NK-92 (cell line): Measurements from ENCODE around the gene HACL1.
"Not testable (repeated sequence)": the region's sequence is repeated elsewhere in the genome, so short reads cannot be mapped to it uniquely, and the experiment has no call there.

Experiments used
- DNase-seq: peaks from one replicate; lab custom pipeline; 2025; ENCODE audit not compliant: unreplicated experiment; lab: John Stamatoyannopoulos, UW

HACL1 gene

GRCh38 chr3:15630646-15631350, 29.4 kb upstream of the HACL1 start:
- DNase-seq = no peak

- DNase-seq = no peak
These were observed 28.7 kb upstream of the HACL1 start for GRCh38 chr3:15629860-15630597.

DNA sequence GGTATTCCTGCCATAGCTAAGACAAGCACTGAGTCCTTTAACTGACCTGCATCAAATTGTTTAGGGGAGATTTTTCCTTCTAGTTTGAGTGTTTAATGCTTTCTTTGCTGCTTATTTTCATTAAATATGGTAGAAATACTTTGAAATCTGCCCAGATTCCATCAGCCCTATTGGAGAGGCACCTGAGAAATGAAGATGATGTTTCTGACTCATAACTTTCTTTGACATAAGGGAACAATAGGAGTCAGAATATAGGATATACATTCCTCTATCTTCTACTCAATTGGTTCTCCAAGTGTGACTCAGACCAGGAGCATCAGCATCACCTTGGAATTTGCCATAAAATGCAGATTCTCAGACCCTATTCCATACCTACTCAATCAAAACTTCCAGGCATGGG, 27.6 kb upstream of the HACL1 start:
- DNase-seq = no peak

GRCh38 chr3:15623535-15624440, 22.4 kb upstream of the HACL1 start:
- no peak for DNase-seq

DNA sequence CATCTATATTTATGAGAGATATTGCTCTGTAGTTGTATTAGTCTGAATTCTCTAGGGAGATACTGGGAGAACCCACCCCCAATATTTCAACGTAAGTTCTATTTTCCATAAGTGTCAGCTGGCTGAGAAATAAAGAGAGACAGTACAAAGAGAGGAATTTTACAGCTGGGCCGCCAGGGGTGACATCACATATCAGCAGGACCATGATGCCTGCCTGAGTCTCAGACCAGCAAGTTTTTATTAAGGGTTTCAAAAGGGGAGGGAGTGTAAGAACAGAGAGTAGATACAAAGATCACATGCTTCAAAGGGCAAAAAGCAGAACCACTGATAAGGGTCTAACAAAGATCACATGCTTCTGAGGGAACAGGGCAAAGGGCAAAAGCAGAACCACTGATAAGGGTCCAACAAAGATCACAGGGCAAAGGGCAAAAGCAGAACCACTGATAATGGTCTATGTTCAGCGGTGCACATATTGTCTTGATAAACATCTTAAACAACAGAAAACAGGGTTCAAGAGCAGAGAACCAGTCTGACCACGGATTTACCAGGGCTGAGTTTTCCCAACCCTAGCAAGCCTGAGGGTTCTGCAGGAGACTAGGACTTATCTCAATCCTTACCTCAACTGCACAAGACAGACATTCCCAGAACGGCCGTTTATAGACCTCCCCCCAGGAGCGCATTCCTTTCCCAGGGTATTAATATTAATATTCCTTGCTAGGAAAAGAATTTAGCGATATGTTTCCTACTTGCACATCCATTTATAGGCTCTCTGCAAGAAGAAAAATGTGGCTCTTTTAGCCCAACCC, 18.5 kb upstream of the HACL1 start:
- DNase-seq = not testable (repeated sequence)

DNA sequence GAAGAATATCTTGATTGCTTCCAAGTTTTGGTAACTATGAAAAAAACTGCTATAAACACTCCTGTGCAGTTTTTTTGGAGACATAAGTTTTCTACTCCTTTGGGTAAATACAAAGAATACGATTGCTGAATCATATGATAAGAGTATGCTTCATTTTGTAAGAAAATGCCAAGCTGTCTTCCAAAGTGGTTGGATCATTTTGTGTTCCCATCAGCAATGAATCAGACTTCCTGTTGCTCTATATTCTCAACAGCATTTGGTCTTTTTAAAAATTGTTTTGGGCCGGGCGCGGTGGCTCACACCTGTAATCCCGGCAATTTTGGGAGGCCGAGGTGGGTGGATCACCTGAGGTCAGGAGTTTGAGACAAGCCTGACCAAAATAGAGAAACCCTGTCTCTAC, 14.7 kb upstream of the HACL1 start:
- no peak for DNase-seq

GRCh38 chr3:15614958-15615357, 13.6 kb upstream of the HACL1 start:
- DNase-seq = no peak

- no peak for DNase-seq
These were observed 10.6 kb upstream of the HACL1 start for GRCh38 chr3:15612001-15612400.

- DNase-seq = no peak
These were observed 9.6 kb upstream of the HACL1 start for GRCh38 chr3:15611018-15611417.

- DNase-seq = no peak
These were observed 8.9 kb upstream of the HACL1 start for GRCh38 chr3:15610082-15610759.

- no peak for DNase-seq
These were observed 5.1 kb upstream of the HACL1 start for GRCh38 chr3:15606434-15606891.

- DNase-seq = not testable (repeated sequence)
These were observed 3.2 kb upstream of the HACL1 start for GRCh38 chr3:15604584-15604983.

GRCh38 chr3:15602816-15603215, 1.4 kb upstream of the HACL1 start:
- DNase-seq = not testable (repeated sequence)

DNA sequence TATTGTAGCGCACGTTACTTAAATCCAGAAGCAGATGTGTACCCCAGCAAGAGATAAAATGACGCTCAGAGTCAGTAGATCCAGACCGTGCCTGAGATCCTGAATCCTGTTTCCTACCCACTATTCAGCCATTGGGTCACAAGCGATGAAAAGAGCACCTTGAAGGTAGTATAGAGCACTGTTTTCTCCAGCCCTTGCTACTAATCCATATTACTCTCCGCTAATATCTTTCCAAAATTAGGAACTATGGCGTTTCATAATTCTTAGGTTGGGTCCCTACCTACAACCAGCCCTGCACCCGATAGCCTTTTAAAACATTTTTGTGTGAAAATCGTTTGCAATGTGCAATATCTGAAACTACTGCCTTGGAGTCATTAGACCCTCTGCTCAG, 772 bp upstream of the HACL1 start:
- DNase-seq = no peak

GRCh38 chr3:15601046-15601398, 347 bp downstream of the HACL1 start:
- no peak for DNase-seq

DNA sequence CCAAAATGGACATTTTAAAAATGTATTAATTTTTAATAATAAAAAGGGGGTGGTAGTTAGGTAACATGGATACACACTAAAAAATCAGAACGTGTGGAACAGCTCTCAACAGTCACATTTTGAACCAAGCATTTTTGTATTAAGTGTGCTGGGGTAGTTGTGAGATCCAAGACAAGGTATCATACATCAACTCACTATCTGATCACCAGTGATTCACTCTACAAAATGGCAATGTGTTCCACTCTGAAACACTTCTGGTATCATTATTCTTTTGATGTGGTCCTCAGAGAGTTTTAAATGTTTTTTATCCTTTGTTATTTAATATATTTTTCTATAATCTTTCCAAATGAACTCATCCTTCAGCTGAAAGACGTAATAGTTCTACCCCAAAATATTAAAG, 5.4 kb downstream of the HACL1 start:
- no peak for DNase-seq

DNA sequence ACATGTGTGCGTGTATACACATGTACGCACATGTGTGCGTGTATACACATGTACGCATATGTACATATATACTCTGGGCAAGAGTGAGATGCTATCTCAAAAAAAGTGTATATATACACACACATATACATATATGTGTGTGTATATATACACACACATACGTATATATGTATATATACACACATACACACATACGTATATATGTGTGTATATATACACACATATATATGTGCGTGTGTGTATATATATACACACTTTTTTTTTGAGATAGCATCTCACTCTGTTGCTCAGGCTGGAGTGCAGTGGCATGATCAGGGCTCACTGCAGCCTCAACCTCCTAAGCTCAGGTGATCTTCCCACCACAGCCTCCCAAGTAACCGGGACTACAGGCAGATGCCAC, 8.4 kb downstream of the HACL1 start:
- DNase-seq = no peak

GRCh38 chr3:15591928-15592327, 9.4 kb downstream of the HACL1 start:
- no peak for DNase-seq

DNA sequence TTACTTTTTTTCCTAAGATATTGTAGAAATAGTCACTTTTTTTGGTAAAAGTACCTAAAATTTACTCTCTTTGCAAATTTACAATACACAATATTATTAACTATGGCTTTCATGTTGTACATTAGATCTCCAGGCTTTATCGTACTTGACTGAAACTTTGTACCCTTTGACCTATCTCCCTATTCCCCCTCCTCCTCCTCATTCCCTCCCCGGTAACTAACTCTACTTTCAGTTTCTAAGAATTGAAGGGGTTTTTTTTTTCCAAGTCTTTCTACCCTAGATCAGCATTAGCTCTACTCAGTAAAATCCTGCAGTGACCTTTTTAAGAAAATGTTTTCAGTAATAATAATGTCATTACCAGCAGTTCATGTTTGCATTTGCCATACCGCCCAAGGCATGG, 10.1 kb downstream of the HACL1 start:
- DNase-seq = no peak

GRCh38 chr3:15585111-15585845, 16.1 kb downstream of the HACL1 start:
- no peak for DNase-seq
